Fibroblast of villous mesenchyme (primary cell): Measurements from ENCODE around the gene COX7A2L. TPM values are rescaled to one million over a fixed set of nuclear protein-coding genes. Genes with fewer than 3 reads are reported as not detected.

ENCODE experiments used
- DNase-seq: peaks from one replicate; pipeline ENCODE4 v3.0.0-alpha.2; 2010; ENCODE audit warnings: low read depth
- H3K4me3 ChIP-seq: 2 replicates; pipeline ENCODE4 v1.5.1; 2011; ENCODE audit warnings: low read depth, mild to moderate bottlenecking, low read length
- total RNA-seq: library from RNA; depleted of rRNA; stranded (reverse); fragments of >200 nt; gene quantifications from 2 replicates; pipeline ENCODE4 v1.2.3, GENCODE V29; 2012
- TF ChIP-seq, protein P1 (sequence below): IDR thresholded peaks from 2 replicates; pipeline ENCODE4 v1.5.1; 2012; ENCODE audit warnings: low read depth, mild to moderate bottlenecking, low read length; ENCODE audit not compliant: insufficient read depth

COX7A2L gene
- total RNA-seq, 1 donor = 189 TPM

DNA sequence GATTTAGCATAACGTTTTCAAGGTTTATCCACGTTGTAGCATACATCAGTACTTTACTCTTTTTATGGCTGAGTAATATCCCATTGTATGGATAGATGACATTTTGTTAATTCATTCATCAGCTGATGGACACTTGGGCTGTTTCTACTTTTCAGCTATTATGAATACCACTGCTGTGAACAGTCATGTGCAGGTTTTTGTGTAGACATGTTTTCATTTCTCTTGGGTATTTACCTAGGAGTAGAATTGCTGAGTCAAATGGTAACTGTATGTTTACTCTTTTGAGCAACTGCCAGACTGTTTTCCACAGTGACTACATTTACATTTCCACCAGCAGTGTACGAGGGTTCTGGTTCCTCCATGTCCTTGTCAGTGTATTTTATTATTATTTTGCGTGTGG lies 33.9 kb downstream of the COX7A2L start:
- DNase-seq = no peak
- TF ChIP-seq, protein P1, sequence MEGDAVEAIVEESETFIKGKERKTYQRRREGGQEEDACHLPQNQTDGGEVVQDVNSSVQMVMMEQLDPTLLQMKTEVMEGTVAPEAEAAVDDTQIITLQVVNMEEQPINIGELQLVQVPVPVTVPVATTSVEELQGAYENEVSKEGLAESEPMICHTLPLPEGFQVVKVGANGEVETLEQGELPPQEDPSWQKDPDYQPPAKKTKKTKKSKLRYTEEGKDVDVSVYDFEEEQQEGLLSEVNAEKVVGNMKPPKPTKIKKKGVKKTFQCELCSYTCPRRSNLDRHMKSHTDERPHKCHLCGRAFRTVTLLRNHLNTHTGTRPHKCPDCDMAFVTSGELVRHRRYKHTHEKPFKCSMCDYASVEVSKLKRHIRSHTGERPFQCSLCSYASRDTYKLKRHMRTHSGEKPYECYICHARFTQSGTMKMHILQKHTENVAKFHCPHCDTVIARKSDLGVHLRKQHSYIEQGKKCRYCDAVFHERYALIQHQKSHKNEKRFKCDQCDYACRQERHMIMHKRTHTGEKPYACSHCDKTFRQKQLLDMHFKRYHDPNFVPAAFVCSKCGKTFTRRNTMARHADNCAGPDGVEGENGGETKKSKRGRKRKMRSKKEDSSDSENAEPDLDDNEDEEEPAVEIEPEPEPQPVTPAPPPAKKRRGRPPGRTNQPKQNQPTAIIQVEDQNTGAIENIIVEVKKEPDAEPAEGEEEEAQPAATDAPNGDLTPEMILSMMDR = no peak
- no peak overlapping the region for H3K4me3 ChIP-seq

- DNase-seq = no peak
- TF ChIP-seq, protein P1 = no peak
- no peak overlapping the region for H3K4me3 ChIP-seq
These were observed 35.4 kb downstream of the COX7A2L start for GRCh38 chr2:42325609-42326008.

DNA sequence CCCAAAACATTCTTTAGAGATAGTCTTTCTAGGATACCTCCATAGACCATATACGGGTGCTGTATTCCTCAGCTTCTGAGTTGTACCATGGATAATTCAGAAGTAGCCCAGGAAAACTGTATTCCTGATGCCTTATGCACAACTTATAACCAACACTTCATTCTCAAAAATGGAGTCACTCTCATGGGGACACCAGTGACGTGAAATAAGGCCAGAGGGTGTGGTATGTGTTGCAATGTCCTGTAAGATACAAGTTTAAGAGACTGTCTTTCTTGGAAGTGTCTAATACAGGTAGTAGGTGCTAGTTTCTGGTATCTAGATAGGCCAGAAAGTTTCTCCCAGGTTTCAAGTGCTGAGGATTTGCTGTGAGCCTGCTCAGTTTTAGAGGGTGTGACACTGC lies 36.1 kb downstream of the COX7A2L start:
- DNase-seq = no peak
- H3K4me3 ChIP-seq = no peak overlapping the region
- TF ChIP-seq, protein P1 = no peak

GRCh38 chr2:42324244-42324643 lies 36.8 kb downstream of the COX7A2L start:
- no peak for DNase-seq
- TF ChIP-seq, protein P1 = no peak
- H3K4me3 ChIP-seq = no peak overlapping the region

GRCh38 chr2:42321452-42322064 lies 39.5 kb downstream of the COX7A2L start:
- no peak overlapping the region for H3K4me3 ChIP-seq
- no peak for DNase-seq
- TF ChIP-seq, protein P1 = no peak

- TF ChIP-seq, protein P1 = no peak
- H3K4me3 ChIP-seq = no peak overlapping the region
- DNase-seq = no peak
These were observed 41.8 kb downstream of the COX7A2L start for GRCh38 chr2:42319265-42319664.

- no peak overlapping the region for H3K4me3 ChIP-seq
- DNase-seq = no peak
- TF ChIP-seq, protein P1 = no peak
These were observed 43.1 kb downstream of the COX7A2L start for GRCh38 chr2:42317945-42318344.
